GM18508 (cell line): Measurements from ENCODE around the gene SLC2A1.

Experiments used
- ATAC-seq: cut with Tn5 transposase; IDR thresholded peaks from one replicate; pipeline ENCODE4 v1.9.1; 2021; ENCODE audit warnings: moderate number of reproducible peaks; ENCODE audit not compliant: insufficient read depth, unreplicated experiment

Gene SLC2A1

GRCh38 chr1:42958488-42959319 lies at the start of gene SLC2A1:
Gene SLC2A1, minus strand, starts transcription at chr1:42958868. Its CDS starts 217 bp downstream, at chr1:42958651.
- no peak for ATAC-seq

- ATAC-seq = no peak
These were observed 48.9 kb upstream of the SLC2A1 start for GRCh38 chr1:43007377-43008114.

GRCh38 chr1:43005460-43006361 lies 47.0 kb upstream of the SLC2A1 start:
- no peak for ATAC-seq

- ATAC-seq = no peak
These were observed 46.2 kb upstream of the SLC2A1 start for GRCh38 chr1:43004587-43005459.

- ATAC-seq = no peak
These were observed 44.1 kb upstream of the SLC2A1 start for GRCh38 chr1:43002766-43003165.

GRCh38 chr1:43002116-43002515 lies 43.4 kb upstream of the SLC2A1 start:
- no peak for ATAC-seq

GRCh38 chr1:43001434-43001833 lies 42.8 kb upstream of the SLC2A1 start:
- ATAC-seq = no peak

- no peak for ATAC-seq
These were observed 41.6 kb upstream of the SLC2A1 start for GRCh38 chr1:43000271-43000670.

GRCh38 chr1:42999308-42999707 lies 40.6 kb upstream of the SLC2A1 start:
- no peak for ATAC-seq

GRCh38 chr1:42998386-42998785 lies 39.7 kb upstream of the SLC2A1 start:
- ATAC-seq = no peak

- no peak for ATAC-seq
These were observed 37.8 kb upstream of the SLC2A1 start for GRCh38 chr1:42996384-42996970.

- ATAC-seq = no peak
These were observed 35.0 kb upstream of the SLC2A1 start for GRCh38 chr1:42993502-42994136.

- ATAC-seq = no peak
These were observed 33.4 kb upstream of the SLC2A1 start for GRCh38 chr1:42992054-42992571.

- no peak for ATAC-seq
These were observed 32.2 kb upstream of the SLC2A1 start for GRCh38 chr1:42990757-42991346.

- no peak for ATAC-seq
These were observed 25.0 kb upstream of the SLC2A1 start for GRCh38 chr1:42983693-42984092.

GRCh38 chr1:42983253-42983652 lies 24.6 kb upstream of the SLC2A1 start:
- no peak for ATAC-seq

- no peak for ATAC-seq
These were observed 24.0 kb upstream of the SLC2A1 start for GRCh38 chr1:42982641-42983040.

- no peak for ATAC-seq
These were observed 23.2 kb upstream of the SLC2A1 start for GRCh38 chr1:42981871-42982270.
